Activated naive CD4-positive, alpha-beta T cell treated with anti-CD3 and anti-CD28 coated beads for 36 hours (primary cell): ENCODE measurements around the gene PKHD1. TPM values are rescaled to one million over a fixed set of nuclear protein-coding genes. Genes with fewer than 3 reads are reported as not detected.

Experiments used
- CTCF ChIA-PET: fragments of 350-600 bp; sonication (Branson Sonifier 250); formaldehyde crosslinking; loops from one replicate; lab custom pipeline; 2021; ENCODE audit warnings: antibody characterized with exemption; lab: Charles Lee
- DNase-seq: peaks from one replicate; pipeline ENCODE4 v3.0.0-alpha.2; 2020
- H3K27ac Mint-ChIP-seq: one replicate; pipeline ENCODE4 v1.8.0; 2021; ENCODE audit warnings: mild to moderate bottlenecking, mixed read lengths
- H3K27me3 Mint-ChIP-seq: one replicate; pipeline ENCODE4 v1.8.0; 2021; ENCODE audit warnings: low read depth, mixed read lengths
- H3K36me3 Mint-ChIP-seq: one replicate; pipeline ENCODE4 v1.8.0; 2021; ENCODE audit warnings: low read depth, mixed read lengths
- H3K4me1 Mint-ChIP-seq: one replicate; pipeline ENCODE4 v1.8.0; 2021; ENCODE audit warnings: low read depth, mixed read lengths
- H3K4me3 Mint-ChIP-seq: one replicate; pipeline ENCODE4 v1.8.0; 2021; ENCODE audit warnings: mild to moderate bottlenecking, moderate library complexity, mixed read lengths
- H3K9me3 Mint-ChIP-seq: one replicate; pipeline ENCODE4 v1.8.0; 2021; ENCODE audit warnings: mixed read lengths
- intact Hi-C: fragments of 100-400 bp; cut with micrococcal nuclease; formaldehyde crosslinking; loops from one replicate; pipeline ENCODE4 v1.15.1; 2023
- total RNA-seq, 2 experiments: library from RNA; stranded (reverse); gene quantifications; one replicate each; pipeline ENCODE4 v1.2.3, GENCODE V29; 2021

PKHD1 gene
- total RNA-seq, 2 experiments from 2014 or later, result not detected

DNA sequence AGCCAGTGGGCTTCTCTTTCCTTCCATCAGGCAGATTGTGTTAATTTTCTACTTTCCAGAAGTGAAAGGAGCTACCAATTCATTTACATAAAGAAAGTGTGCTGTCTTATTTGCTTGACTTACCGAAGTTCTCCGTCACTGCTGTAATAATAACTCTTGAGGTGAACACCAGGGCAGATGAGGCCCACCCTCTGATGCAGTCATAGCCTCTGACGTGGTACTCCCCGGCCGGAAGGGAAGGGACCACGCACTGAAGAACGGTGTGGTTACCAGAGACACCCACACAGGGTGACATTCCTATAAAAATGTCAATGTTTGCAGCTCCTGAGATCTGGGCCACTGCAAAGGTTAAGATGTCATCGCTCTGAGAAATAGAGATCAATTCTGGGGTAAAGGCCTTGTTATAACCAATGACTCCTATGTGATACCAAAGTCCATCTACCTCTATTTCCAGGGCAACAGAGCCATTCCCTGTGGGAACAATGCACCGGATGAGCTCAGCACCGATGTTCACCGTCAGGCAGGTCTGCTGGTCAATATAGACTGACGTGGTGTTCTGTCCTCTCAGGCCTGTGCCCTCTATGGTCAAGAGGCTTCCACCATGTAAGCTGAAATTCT lies 62.9 kb downstream of the PKHD1 start:
- intact Hi-C loops, result loop anchor here (5.0 kb wide), 1 partner anchor 67 kb away; no protein-coding TSS in a partner anchor
- Mint-ChIP-seq H3K27ac (no peak overlapping the region), H3K4me3 (no peak overlapping the region), H3K9me3 (no peaks in the 10 kb centered on the region), H3K36me3 (no peaks in the 10 kb centered on the region), H3K27me3 (peaks cover 10% of the 10 kb centered on the region), H3K4me1 (no peaks in the 10 kb centered on the region)
- DNase-seq, result no peak
- CTCF ChIA-PET, result interaction anchor here (0.6 to 1.6 kb wide), 2 partner anchors 24 to 1398 kb away, joined by 3 to 9 read pairs; no protein-coding TSS in a partner anchor

DNA sequence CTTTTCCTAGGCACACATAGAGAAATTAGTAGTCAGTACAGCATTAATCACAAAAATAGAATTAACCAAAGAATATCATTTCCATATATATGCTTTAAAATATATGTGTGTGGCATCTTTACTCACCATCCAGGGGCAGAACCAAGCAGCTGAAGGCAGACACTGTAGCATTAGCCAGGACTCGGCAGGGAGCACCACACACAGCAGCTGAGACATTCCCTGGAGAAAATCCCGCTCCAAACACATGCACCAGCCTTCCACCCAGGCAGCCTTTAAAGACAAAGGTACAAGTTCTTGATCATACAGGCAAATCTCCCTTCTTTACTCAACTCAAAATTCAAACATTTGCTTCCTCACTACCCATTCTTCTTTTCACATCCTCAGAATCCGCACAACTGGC lies 64.7 kb downstream of the PKHD1 start:
- DNase-seq, result no peak
- Mint-ChIP-seq H3K27me3 (peaks cover 9% of the 10 kb centered on the region), H3K4me3 (no peak overlapping the region), H3K27ac (no peak overlapping the region), H3K36me3 (no peaks in the 10 kb centered on the region), H3K9me3 (no peaks in the 10 kb centered on the region), H3K4me1 (no peaks in the 10 kb centered on the region)
- intact Hi-C loops, result loop anchor here (5.0 kb wide), 1 partner anchor 65 kb away; no protein-coding TSS in a partner anchor
- CTCF ChIA-PET, result interaction anchor here (1.1 to 2.8 kb wide), 5 partner anchors 9 to 168 kb away, joined by 3 to 14 read pairs (median 6); no protein-coding TSS in a partner anchor

DNA sequence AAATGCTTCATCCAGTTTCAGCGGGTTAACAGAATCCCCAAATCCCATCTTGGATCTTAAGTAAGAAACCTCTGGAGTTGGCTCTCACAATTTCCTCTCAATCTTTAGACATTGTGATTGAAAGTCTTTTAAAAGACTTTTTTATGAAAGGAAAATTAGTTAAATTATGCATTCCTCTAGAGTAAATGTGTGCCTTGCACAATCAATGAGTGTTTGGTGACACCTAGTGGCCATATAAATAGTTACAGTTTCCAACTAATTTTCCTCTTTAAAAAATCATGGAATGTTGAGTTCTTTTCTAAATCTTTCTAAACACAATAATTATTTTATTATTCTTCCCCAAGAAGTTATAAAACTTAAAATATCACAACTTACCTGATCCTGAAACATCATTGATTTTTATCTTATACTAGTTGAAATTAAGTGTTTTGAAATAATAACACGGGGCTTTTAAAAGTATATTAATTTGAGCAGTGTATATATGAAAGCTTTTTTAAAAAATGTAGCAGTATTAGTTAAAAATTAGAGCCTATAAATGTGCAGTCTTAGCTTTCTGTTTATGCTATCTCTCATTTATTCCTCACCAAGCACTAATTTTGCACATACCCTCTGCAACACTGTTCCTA lies 66.4 kb downstream of the PKHD1 start:
- intact Hi-C loops, result loop anchor here (1.0 to 5.0 kb wide), 5 partner anchors 64 to 1892 kb away; no protein-coding TSS in a partner anchor
- no peak overlapping the region for H3K4me3 Mint-ChIP-seq
- no peak for DNase-seq
- CTCF ChIA-PET, result interaction anchor here (0.7 to 3.2 kb wide), 14 partner anchors 8 to 1772 kb away, joined by 3 to 14 read pairs (median 4); no protein-coding TSS in a partner anchor
- H3K36me3 Mint-ChIP-seq, result no peaks in the 10 kb centered on the region
- H3K27ac Mint-ChIP-seq, result no peak overlapping the region
- H3K4me1 Mint-ChIP-seq, result no peaks in the 10 kb centered on the region
- no peaks in the 10 kb centered on the region for H3K9me3 Mint-ChIP-seq
- H3K27me3 Mint-ChIP-seq, result peaks cover 6% of the 10 kb centered on the region

DNA sequence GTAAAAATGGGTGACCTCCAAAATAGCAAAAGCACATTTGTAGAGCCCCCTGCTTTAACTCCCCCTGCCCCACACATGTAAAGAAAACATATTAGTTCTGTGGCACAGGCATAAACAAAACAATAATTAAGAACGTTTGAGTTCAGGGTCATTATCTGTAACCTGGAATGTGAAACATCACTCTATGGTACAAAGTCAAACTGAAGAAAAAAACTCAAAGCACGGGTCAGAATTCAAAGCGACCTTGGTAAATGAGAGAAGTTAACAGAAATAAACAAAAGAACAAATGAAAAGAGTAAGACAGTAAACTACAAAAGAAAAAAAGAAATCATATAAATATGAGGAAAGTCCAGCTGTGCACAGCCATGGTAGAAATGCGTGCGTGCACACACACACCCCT lies 67.5 kb downstream of the PKHD1 start:
- intact Hi-C loops, result loop anchor here (2.0 to 5.0 kb wide), 3 partner anchors 63 to 1891 kb away; no protein-coding TSS in a partner anchor

DNA sequence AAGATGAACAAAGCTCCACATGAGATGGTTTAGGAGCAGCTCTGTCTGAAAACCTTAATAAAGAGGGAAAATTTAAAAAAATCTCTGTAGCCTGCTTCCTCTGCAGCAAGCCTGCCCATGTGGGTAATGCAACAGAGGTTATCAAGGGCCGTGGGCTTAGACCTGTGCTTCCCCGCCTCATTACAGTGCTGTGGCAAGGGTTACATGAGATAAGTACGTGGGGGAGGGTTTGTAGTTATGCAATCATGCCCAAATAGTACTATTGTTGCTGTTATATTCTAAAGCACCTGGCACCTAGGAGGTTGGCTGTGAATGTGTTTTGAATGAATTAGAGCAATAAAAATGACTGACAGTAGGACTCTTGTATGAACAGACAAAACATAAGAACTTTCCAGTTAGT lies 68.3 kb downstream of the PKHD1 start:
- Mint-ChIP-seq H3K27ac (no peak overlapping the region), H3K4me3 (no peak overlapping the region), H3K4me1 (no peaks in the 10 kb centered on the region), H3K36me3 (no peaks in the 10 kb centered on the region), H3K9me3 (no peaks in the 10 kb centered on the region), H3K27me3 (peaks cover 3% of the 10 kb centered on the region)
- CTCF ChIA-PET, result interaction anchor here (0.7 to 3.2 kb wide), 3 partner anchors 9 to 323 kb away, joined by 3 to 16 read pairs (median 8); no protein-coding TSS in a partner anchor
- no peak for DNase-seq
- intact Hi-C loops, result no loop called here

More for the DNA sequence above, 67.5 kb downstream of the PKHD1 start:
- H3K36me3 Mint-ChIP-seq, result no peaks in the 10 kb centered on the region
- no peak overlapping the region for H3K27ac Mint-ChIP-seq
- CTCF ChIA-PET, result interaction anchor here (0.9 to 3.2 kb wide), 8 partner anchors 9 to 498 kb away, joined by 3 to 16 read pairs (median 6); no protein-coding TSS in a partner anchor
- no peak overlapping the region for H3K4me3 Mint-ChIP-seq
- H3K9me3 Mint-ChIP-seq, result no peaks in the 10 kb centered on the region
- peaks cover 5% of the 10 kb centered on the region for H3K27me3 Mint-ChIP-seq
- H3K4me1 Mint-ChIP-seq, result no peaks in the 10 kb centered on the region
- no peak for DNase-seq

DNA sequence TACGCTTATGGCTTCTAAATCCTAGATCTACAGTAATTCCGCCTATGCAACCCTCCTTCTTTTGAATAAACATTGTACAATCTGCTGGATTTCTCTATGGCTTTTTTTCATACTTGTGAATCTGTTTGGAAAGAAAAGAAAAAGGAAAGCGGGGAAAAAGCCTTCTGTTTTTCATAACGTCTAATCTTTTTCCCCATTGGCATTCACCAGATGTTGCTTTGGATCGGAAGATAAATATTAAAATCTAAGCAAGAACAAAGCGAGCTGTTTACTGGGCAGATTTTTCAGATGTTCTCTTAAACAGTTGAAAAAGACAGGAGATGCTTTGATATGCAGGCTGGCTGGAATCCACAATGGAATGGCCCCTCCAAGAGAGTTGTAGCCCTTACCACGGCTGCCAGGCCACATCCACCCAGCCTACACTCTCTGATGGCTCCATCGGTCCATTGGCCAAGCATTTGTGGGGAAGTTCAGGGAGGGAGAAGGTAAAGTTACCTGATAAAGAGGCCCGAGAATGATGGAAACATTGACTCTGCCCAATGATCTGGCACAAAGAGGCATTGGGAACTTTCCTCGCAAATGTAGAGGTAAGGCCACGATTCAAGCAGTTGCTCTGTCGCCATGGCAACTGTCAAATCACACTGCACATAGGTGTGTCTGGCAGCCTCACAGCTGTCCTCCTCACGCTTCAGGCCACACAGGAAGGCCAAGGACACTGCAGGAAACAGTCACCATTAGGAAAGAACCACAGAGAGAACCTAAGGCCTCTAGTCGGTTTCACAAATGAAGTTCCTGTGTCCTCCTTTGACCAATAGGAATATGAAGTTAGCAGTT lies 70.3 kb downstream of the PKHD1 start:
- Mint-ChIP-seq H3K27me3 (peaks cover 3% of the 10 kb centered on the region), H3K36me3 (no peaks in the 10 kb centered on the region), H3K4me3 (no peak overlapping the region), H3K4me1 (no peaks in the 10 kb centered on the region), H3K9me3 (no peaks in the 10 kb centered on the region), H3K27ac (no peak overlapping the region)
- CTCF ChIA-PET, result no interaction called here
- no peak for DNase-seq
- intact Hi-C loops, result no loop called here

DNA sequence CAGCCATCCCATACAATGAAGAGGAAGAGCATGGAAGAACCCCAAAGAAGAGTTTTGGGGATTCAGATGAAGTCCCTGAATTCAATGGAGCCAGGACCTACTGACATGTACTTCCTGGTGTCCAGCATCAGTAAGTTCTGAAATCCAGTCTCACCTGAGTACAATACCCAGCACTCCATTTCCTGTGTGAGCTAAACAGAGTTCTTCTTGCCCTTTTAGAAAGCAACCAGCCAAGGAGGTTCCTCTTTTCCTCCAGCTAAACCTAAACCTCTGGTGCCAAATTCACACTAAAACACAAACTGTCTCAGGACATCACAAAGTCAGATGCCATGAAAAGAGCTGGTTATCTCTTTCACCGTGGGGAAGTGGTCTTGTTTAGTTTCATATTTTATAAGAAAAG lies 71.5 kb downstream of the PKHD1 start:
- no peak for DNase-seq
- intact Hi-C loops, result no loop called here
- H3K36me3 Mint-ChIP-seq, result no peaks in the 10 kb centered on the region
- H3K27ac Mint-ChIP-seq, result no peak overlapping the region
- H3K27me3 Mint-ChIP-seq, result peaks cover 3% of the 10 kb centered on the region
- no peaks in the 10 kb centered on the region for H3K4me1 Mint-ChIP-seq
- CTCF ChIA-PET, result no interaction called here
- no peak overlapping the region for H3K4me3 Mint-ChIP-seq
- no peaks in the 10 kb centered on the region for H3K9me3 Mint-ChIP-seq

DNA sequence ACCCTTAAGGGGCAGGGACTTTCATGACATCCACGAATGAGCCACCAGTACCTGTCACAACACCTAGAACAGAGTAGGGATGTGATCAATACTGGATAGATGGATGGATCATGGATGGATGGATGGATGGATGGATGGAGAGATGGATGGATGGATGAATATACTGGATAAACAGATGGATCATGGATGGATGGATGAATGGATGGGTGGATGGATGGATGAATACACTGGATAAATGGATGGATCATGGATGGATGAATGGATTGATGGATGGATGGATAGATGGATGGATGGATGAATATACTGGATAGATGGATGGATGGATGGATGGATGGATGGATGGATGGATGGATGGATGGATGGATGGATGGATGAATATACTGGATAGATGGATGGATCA lies 73.0 kb downstream of the PKHD1 start:
- Mint-ChIP-seq H3K27ac (no peak overlapping the region), H3K9me3 (no peaks in the 10 kb centered on the region), H3K4me1 (no peaks in the 10 kb centered on the region), H3K36me3 (no peaks in the 10 kb centered on the region), H3K4me3 (no peak overlapping the region), H3K27me3 (peaks cover 3% of the 10 kb centered on the region)
- no peak for DNase-seq
- intact Hi-C loops, result no loop called here
- CTCF ChIA-PET, result no interaction called here

DNA sequence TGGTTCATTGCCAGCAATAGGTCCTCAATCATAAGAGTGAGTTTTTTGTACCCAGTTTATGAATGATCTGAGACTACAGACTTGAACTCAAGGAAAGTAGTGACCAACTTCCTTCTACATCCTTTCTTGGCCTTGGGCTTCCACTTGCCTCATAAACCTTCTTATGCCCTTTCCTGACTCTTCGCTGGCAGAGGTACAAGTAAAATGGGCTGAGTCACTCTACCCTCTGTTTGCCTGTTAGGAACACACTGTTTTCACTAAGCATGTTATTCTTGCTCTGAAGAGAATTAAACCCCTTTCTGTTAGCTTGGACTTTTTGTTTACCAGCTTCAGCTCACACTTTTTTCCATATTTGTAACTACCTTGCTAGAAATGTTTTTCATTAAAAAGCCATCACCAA lies 74.4 kb downstream of the PKHD1 start:
- Mint-ChIP-seq H3K27ac (no peak overlapping the region), H3K9me3 (no peaks in the 10 kb centered on the region), H3K4me3 (no peak overlapping the region), H3K36me3 (no peaks in the 10 kb centered on the region), H3K4me1 (no peaks in the 10 kb centered on the region), H3K27me3 (peaks cover 12% of the 10 kb centered on the region)
- DNase-seq, result no peak
- CTCF ChIA-PET, result interaction anchor here (1.0 kb wide), 1 partner anchor 9 kb away, joined by 3 read pairs; no protein-coding TSS in a partner anchor
- intact Hi-C loops, result no loop called here

DNA sequence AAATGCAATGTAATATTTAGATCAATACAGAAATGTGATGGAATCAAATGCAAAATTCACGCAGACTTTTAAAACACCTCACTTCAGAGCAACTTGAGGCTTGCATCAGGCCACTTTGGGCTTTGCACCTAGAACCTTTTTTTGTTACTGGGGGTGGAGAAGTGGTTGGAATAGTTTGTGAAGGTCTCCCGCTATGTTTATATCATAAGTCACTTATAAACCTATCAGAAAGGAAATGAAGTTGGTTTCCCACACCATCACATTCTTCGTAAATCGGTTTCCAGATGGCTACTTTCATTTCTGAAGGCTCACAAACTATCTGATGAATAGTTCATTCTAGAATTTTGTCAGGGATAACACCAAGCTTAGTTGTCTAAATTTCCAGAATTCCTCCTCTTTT lies 74.8 kb downstream of the PKHD1 start:
- CTCF ChIA-PET, result interaction anchor here (0.5 kb wide), 1 partner anchor 47 kb away, joined by 4 read pairs; no protein-coding TSS in a partner anchor
- H3K4me3 Mint-ChIP-seq, result no peak overlapping the region
- H3K27ac Mint-ChIP-seq, result no peak overlapping the region
- H3K27me3 Mint-ChIP-seq, result peaks cover 12% of the 10 kb centered on the region
- no peaks in the 10 kb centered on the region for H3K9me3 Mint-ChIP-seq
- DNase-seq, result no peak
- no peaks in the 10 kb centered on the region for H3K36me3 Mint-ChIP-seq
- intact Hi-C loops, result no loop called here
- H3K4me1 Mint-ChIP-seq, result no peaks in the 10 kb centered on the region

DNA sequence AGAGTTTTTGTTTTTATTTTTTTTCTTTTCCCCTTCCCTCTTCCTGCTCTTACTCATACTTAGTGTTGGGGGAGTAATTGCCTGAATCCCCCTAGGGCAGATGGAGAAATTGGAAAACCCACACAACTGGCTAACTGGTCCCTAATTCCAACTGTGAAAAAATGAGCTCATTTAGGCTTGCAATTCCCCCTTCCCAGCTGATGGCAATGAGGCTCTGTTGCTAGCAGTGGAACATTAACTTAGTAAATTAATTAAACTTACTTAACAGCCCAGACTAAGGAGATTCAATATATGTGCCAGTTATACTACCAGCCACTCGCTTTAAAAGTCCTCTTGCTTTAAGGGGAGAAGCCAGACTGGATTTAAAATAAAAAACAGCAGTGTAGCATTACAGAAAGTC lies 76.6 kb downstream of the PKHD1 start:
- CTCF ChIA-PET, result interaction anchor here (1.1 to 1.3 kb wide), 2 partner anchors 9 to 156 kb away, joined by 4 to 8 read pairs; no protein-coding TSS in a partner anchor
- no peak for DNase-seq
- H3K4me3 Mint-ChIP-seq, result no peak overlapping the region
- intact Hi-C loops, result no loop called here
- peaks cover 12% of the 10 kb centered on the region for H3K27me3 Mint-ChIP-seq
- no peak overlapping the region for H3K27ac Mint-ChIP-seq
- no peaks in the 10 kb centered on the region for H3K4me1 Mint-ChIP-seq
- H3K9me3 Mint-ChIP-seq, result no peaks in the 10 kb centered on the region
- H3K36me3 Mint-ChIP-seq, result no peaks in the 10 kb centered on the region

DNA sequence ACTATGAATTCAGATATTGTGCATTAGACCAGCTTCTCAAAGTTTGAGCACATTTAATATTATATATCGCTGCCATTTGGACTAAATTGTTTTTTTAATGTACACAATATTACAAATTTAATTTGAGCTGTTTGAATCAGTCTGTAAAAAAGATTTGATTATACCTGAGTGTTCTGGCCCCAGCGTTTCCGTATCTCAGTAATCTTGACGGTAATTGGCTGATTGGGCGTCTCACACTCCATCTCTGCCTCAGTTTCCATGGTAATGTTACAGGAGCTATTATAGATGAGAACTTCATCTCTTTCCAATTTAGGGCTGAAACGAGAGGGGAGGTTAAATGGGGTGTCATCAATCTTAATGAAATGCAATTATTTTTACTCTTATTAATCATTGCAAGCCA lies 77.3 kb downstream of the PKHD1 start:
- H3K4me3 Mint-ChIP-seq, result no peak overlapping the region
- intact Hi-C loops, result no loop called here
- no peak for DNase-seq
- H3K36me3 Mint-ChIP-seq, result no peaks in the 10 kb centered on the region
- H3K27ac Mint-ChIP-seq, result no peak overlapping the region
- peaks cover 12% of the 10 kb centered on the region for H3K27me3 Mint-ChIP-seq
- no peaks in the 10 kb centered on the region for H3K4me1 Mint-ChIP-seq
- CTCF ChIA-PET, result interaction anchor here (1.1 to 1.3 kb wide), 2 partner anchors 10 to 156 kb away, joined by 4 to 8 read pairs; no protein-coding TSS in a partner anchor
- H3K9me3 Mint-ChIP-seq, result no peaks in the 10 kb centered on the region
